ENCODE results near the gene NACA2. TPM values are rescaled to one million over a fixed set of nuclear protein-coding genes. Genes with fewer than 3 reads are reported as not detected.

NACA2 gene
- total RNA-seq, 1 experiment from 2014 or later = not detected

- Mint-ChIP-seq H3K9me3 (peaks cover 19% of the 10 kb centered on the region; the same call in 1 of the 2 replicates), H3K27ac (no peak overlapping the region), H3K4me3 (no peak overlapping the region), H3K27me3 (ENCODE audit: low read depth) (no peaks in the 10 kb centered on the region), H3K36me3 (0 out of 2 replicates have a peak, but pooled peaks cover 4% of the 10 kb centered on the region), H3K4me1 (peaks cover 16% of the 10 kb centered on the region)
- ATAC-seq (no peak), DNase-seq (ENCODE audit: low spot score) (no peak)
- TF ChIP-seq ZNF423 (CRISPR knock-in tag; IDR thresholded peaks at IDR 0.05) (no peak), MYBL2 (CRISPR knock-in tag; IDR thresholded peaks at IDR 0.05) (no peak), ZNF121 (CRISPR knock-in tag; IDR thresholded peaks at IDR 0.05) (0 out of 2 replicates have a peak, but pooled peaks have one; percentile 29)
- POLR2A ChIA-PET = no interaction called here
- CTCF ChIA-PET = no interaction called here
Measured at GRCh38 chr17:61624951-61625350, 33.9 kb upstream of the NACA2 start.

- Mint-ChIP-seq H3K27ac (no peak overlapping the region), H3K27me3 (ENCODE audit: low read depth) (no peaks in the 10 kb centered on the region), H3K4me3 (no peak overlapping the region), H3K4me1 (0 out of 2 replicates have a peak, but pooled peaks cover 3% of the 10 kb centered on the region), H3K9me3 (peaks cover 43% of the 10 kb centered on the region), H3K36me3 (peaks cover 23% of the 10 kb centered on the region)
- ATAC-seq (no peak), DNase-seq (ENCODE audit: low spot score) (no peak)
- CTCF ChIA-PET = no interaction called here
- no peak for TF ChIP-seq HMGA2 (CRISPR knock-in tag; IDR thresholded peaks at IDR 0.05)
- no peak for TF ChIP-seq RELA (CRISPR knock-in tag; IDR thresholded peaks at IDR 0.05; ENCODE audit: borderline replicate concordance)
- TF ChIP-seq ERG (CRISPR knock-in tag; IDR thresholded peaks at IDR 0.05) = no peak
- no peak for TF ChIP-seq ATF1 (CRISPR knock-in tag; IDR thresholded peaks at IDR 0.05)
- TF ChIP-seq TEAD4 (CRISPR knock-in tag; IDR thresholded peaks at IDR 0.05) = no peak
- TF ChIP-seq GTF2I (CRISPR knock-in tag; conservative IDR thresholded peaks at IDR 0.05) = no peak
- no peak for TF ChIP-seq SOX15 (CRISPR knock-in tag; IDR thresholded peaks at IDR 0.05)
- TF ChIP-seq ZNF263 (CRISPR knock-in tag; IDR thresholded peaks at IDR 0.05; ENCODE audit: low read depth) = no peak
- no peak for TF ChIP-seq IRF1 (CRISPR knock-in tag; IDR thresholded peaks at IDR 0.05)
- TF ChIP-seq AR (CRISPR knock-in tag; IDR thresholded peaks at IDR 0.05) = no peak
- TF ChIP-seq CDX4 (CRISPR knock-in tag; IDR thresholded peaks at IDR 0.05; ENCODE audit: borderline replicate concordance) = no peak
- no peak for TF ChIP-seq TCF7 (CRISPR knock-in tag; IDR thresholded peaks at IDR 0.05; ENCODE audit: low read depth)
- POLR2A ChIA-PET = no interaction called here
Measured at GRCh38 chr17:61621317-61621716, 30.3 kb upstream of the NACA2 start.

GRCh38 chr17:61619953-61620352 is 28.9 kb upstream of the NACA2 start:
- Mint-ChIP-seq H3K4me3 (no peak overlapping the region), H3K9me3 (peaks cover 51% of the 10 kb centered on the region), H3K36me3 (peaks cover 23% of the 10 kb centered on the region), H3K27me3 (ENCODE audit: low read depth) (no peaks in the 10 kb centered on the region), H3K27ac (no peak overlapping the region), H3K4me1 (peaks cover 11% of the 10 kb centered on the region)
- ChIA-PET CTCF (no interaction called here), POLR2A (interaction anchor here (0.6 kb wide), 1 partner anchor 1050 kb away, joined by 4 read pairs; no protein-coding TSS in a partner anchor)
- ATAC-seq (no peak), DNase-seq (ENCODE audit: low spot score) (no peak)
- TF ChIP-seq MXD4 (CRISPR knock-in tag; IDR thresholded peaks at IDR 0.05; ENCODE audit: borderline replicate concordance) (no peak), SOX15 (CRISPR knock-in tag; IDR thresholded peaks at IDR 0.05) (no peak), TP53 (CRISPR knock-in tag; IDR thresholded peaks at IDR 0.05) (no peak), STAT6 (CRISPR knock-in tag; conservative IDR thresholded peaks at IDR 0.05; ENCODE audit: low read depth) (no peak), CBFB (CRISPR knock-in tag; IDR thresholded peaks at IDR 0.05; ENCODE audit: low read depth) (no peak), ZNF423 (CRISPR knock-in tag; IDR thresholded peaks at IDR 0.05) (no peak), E2F5 (CRISPR knock-in tag; IDR thresholded peaks at IDR 0.05) (no peak), FOXK1 (CRISPR knock-in tag; IDR thresholded peaks at IDR 0.05) (no peak), NR1H2 (CRISPR knock-in tag; IDR thresholded peaks at IDR 0.05) (no peak), USF1 (CRISPR knock-in tag; IDR thresholded peaks at IDR 0.05) (no peak)

Data from WTC11 (cell line).